ENCODE data around the gene TAF11.

DNA sequence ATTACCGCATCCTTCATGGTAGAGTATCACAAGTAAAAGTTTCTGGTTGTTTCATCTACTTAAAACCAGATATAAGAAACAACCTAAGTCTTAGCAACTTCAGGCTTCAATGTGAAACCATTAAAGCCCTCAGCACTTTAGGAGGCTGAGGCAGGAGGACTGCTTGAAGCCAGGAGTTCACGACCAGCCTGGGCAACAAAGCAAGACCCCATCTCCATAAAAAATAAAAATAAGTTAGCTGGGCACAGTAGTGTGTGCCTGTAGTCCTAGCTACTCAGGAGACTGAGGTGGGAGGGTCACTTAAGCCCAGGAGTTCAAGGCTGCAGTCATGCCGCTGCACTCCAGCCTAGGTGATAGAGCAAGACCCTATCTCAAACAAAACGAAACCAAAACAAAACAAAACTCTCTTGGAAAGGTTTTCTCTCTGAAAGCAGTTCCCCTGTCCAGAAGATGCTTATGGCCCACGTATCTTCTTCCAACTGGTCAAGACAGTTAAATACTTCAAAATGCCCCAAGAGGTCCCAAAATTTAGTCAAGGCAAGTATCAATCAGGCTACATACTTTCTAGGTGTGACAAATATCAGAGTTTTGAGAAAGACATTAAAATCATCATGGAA, 9.9 kb downstream of the TAF11 start:
- TF ChIP-seq CHD1 (IDR thresholded peaks at IDR 0.05; ENCODE audit: low read depth, low read length) (no peak), EP300 (IDR thresholded peaks at IDR 0.05; ENCODE audit: borderline replicate concordance in 1 of 2, low read depth in 2 of 2, low read length in 2 of 2) (no peak), YY1 (IDR thresholded peaks at IDR 0.05; ENCODE audit: low read depth, low read length) (no peak), POLR2A (IDR thresholded peaks at IDR 0.05; ENCODE audit: control extremely low read depth in 1 of 2, low read depth in 2 of 2, low read length in 2 of 2) (no peak), TAF1 (IDR thresholded peaks at IDR 0.05; ENCODE audit: low read depth, low read length) (no peak), BRCA1 (IDR thresholded peaks at IDR 0.05; ENCODE audit: low read depth, low read length) (no peak)
- TF ChIP-seq, protein P1, sequence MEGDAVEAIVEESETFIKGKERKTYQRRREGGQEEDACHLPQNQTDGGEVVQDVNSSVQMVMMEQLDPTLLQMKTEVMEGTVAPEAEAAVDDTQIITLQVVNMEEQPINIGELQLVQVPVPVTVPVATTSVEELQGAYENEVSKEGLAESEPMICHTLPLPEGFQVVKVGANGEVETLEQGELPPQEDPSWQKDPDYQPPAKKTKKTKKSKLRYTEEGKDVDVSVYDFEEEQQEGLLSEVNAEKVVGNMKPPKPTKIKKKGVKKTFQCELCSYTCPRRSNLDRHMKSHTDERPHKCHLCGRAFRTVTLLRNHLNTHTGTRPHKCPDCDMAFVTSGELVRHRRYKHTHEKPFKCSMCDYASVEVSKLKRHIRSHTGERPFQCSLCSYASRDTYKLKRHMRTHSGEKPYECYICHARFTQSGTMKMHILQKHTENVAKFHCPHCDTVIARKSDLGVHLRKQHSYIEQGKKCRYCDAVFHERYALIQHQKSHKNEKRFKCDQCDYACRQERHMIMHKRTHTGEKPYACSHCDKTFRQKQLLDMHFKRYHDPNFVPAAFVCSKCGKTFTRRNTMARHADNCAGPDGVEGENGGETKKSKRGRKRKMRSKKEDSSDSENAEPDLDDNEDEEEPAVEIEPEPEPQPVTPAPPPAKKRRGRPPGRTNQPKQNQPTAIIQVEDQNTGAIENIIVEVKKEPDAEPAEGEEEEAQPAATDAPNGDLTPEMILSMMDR (IDR thresholded peaks at IDR 0.05; ENCODE audit: control extremely low read depth in 1 of 3, insufficient read depth in 1 of 3, low read depth in 1 of 3, low read length in 3 of 3), result no peak
- TF ChIP-seq, protein P2, sequence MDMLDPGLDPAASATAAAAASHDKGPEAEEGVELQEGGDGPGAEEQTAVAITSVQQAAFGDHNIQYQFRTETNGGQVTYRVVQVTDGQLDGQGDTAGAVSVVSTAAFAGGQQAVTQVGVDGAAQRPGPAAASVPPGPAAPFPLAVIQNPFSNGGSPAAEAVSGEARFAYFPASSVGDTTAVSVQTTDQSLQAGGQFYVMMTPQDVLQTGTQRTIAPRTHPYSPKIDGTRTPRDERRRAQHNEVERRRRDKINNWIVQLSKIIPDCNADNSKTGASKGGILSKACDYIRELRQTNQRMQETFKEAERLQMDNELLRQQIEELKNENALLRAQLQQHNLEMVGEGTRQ (IDR thresholded peaks at IDR 0.05; ENCODE audit: low read length), result no peak
